Gastrocnemius medialis (tissue), 4 donors: ENCODE measurements around the gene PLN. TPM values are rescaled to one million over a fixed set of nuclear protein-coding genes. Genes with fewer than 3 reads are reported as not detected.
A peak's percentile ranks its signal among the peaks of the same experiment; 100 is the strongest.

Source experiments
- ATAC-seq, 2 donors: fragments of 150-250 bp; one replicate each; pipeline ENCODE4 v1.9.1; 2016
- DNase-seq, 2 donors: peaks; one replicate each; pipeline ENCODE4 v3.0.0-alpha.2; 2019
- H3K27ac ChIP-seq, 4 donors: fragments of 200-600 bp; sonication (generic); 1 replicate in 1 of 4; 2 replicates in 3 of 4; pipeline ENCODE4 v1.5.1; 2016 to 2018; ENCODE audit warnings: mild to moderate bottlenecking in 2 of 4, moderate library complexity in 1 of 4
- H3K27me3 ChIP-seq, 3 donors: fragments of 200-600 bp; sonication (generic) in 2 of 3; 1 replicate in 1 of 3; 2 replicates in 2 of 3; pipeline versions ENCODE4 v1.5.1 to v1.6.0; 2016 to 2019; ENCODE audit warnings: mild to moderate bottlenecking in 1 of 3, moderate library complexity in 1 of 3
- H3K36me3 ChIP-seq, 2 donors: fragments of 200-600 bp; sonication (generic) in 1 of 2; one replicate each; pipeline ENCODE4 v1.5.1; 2017 to 2018
- H3K4me1 ChIP-seq, 2 donors: fragments of 200-600 bp; sonication (generic) in 1 of 2; one replicate each; pipeline ENCODE4 v1.5.1; 2016 to 2017; ENCODE audit warnings: mild to moderate bottlenecking in 2 of 2
- H3K4me3 ChIP-seq, 4 donors: fragments of 200-600 bp; sonication (generic) in 3 of 4; 1 replicate in 1 of 4; 2 replicates in 3 of 4; pipeline ENCODE4 v1.5.1; 2016 to 2019; ENCODE audit warnings: mild to moderate bottlenecking in 2 of 4
- H3K9me3 ChIP-seq, 3 donors: fragments of 200-600 bp; sonication (generic) in 2 of 3; 1 replicate in 1 of 3; 2 replicates in 2 of 3; pipeline ENCODE4 v1.5.1; 2016 to 2019
- CTCF ChIP-seq, 5 experiments: fragments of 450-650 bp in 3 of 5; fragments of 200-600 bp in 2 of 5; sonication (generic) in 2 of 5; IDR thresholded peaks in 4 of 5; conservative IDR thresholded peaks in 1 of 5; 1 replicate in 4 of 5; 2 replicates in 1 of 5; pipeline ENCODE4 v1.5.1; 2016 to 2019; ENCODE audit warnings: antibody characterized with exemption in 5 of 5, mild to moderate bottlenecking in 3 of 5, moderate library complexity in 3 of 5
- POLR2A ChIP-seq, 2 donors: fragments of 450-650 bp; IDR thresholded peaks; one replicate each; pipeline ENCODE4 v1.6.1; 2017; ENCODE audit warnings: antibody characterized with exemption in 2 of 2, mild to moderate bottlenecking in 2 of 2, moderate library complexity in 2 of 2
- in situ Hi-C, 4 donors: fragments of 200-750 bp; cut with MboI; loops; one replicate each; pipeline versions ENCODE4 v1.15.0 to v1.8.0; 2017; ENCODE audit warnings: low sequenced_read_pairs in 4 of 4
- intact Hi-C: fragments of 100-400 bp; cut with DNase I; formaldehyde crosslinking; loops from one replicate; pipeline ENCODE4 v1.15.1; 2023; ENCODE audit warnings: low total_unique reads
- total RNA-seq, 4 donors: library from RNA; depleted of rRNA; stranded (reverse); fragments of >200 nt; gene quantifications; one replicate each; pipeline versions ENCODE4 v1.1.0 to v1.2.3, GENCODE V29; 2016

PLN gene
- total RNA-seq, 4 donors from 2014 or later: 49.6 to 278 (median 202) TPM

DNA sequence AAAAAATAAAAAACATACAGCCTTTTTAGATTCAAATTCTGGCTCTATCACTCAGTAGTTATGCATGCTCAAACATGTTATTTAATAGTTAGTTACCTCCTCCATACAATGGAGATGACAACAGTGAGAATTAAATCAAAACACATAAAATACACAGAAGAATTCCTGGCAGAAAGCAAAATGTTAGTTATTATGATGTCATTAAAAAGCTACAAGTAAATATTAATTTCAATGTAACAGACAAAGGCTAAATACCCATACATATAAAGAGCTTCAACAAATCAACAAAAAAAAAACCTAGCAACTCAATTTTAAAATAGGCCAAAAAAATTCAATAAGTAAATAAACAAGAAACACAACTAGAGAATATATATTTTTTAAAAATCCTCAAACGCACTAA lies 21.4 kb downstream of the PLN start:
- Histone ChIP-seq H3K36me3 (peaks cover 0 to 8% of the 10 kb centered on the region in 2 donors), H3K27ac (peak overlapping the region in 1 of 4 donors; percentile 6), H3K4me3 (no peak overlapping the region), H3K27me3 (no peaks in the 10 kb centered on the region), H3K4me1 (peaks cover 26 to 39% of the 10 kb centered on the region in 2 donors), H3K9me3 (peaks cover 4 to 7% (median 5%) of the 10 kb centered on the region in 3 donors)
- ATAC-seq (no peak), DNase-seq (no peak)
- TF ChIP-seq POLR2A (IDR thresholded peaks at IDR 0.05) (no peak), CTCF (IDR thresholded peaks at IDR 0.05 in 4 of 5, conservative IDR thresholded peaks at IDR 0.05 in 1 of 5) (no peak)
- intact Hi-C loops: loop anchor here (10.0 kb wide), 1 partner anchor 205 kb away; no protein-coding TSS in a partner anchor
- in situ Hi-C loops: no loop called here

DNA sequence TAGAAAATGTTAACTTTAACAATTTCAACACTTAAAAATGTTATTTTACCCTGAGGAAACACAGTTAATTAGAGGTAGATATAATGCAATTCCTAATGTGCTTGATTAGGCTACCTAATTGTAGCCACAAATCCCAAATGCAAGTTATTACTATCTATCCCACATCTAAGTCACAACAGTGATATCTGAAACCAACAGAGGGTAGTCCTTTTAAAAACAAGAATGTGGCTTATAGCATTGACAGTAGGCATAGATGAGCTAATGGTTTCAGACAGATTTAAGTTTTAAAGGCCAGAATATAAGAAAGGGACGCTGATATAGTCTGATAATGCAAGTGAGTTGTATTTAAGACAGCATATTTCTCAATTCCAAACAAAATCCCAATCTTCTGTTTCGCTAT lies 23.0 kb downstream of the PLN start:
- no peak for DNase-seq
- Histone ChIP-seq H3K4me3 (no peak overlapping the region), H3K4me1 (peaks cover 26 to 39% of the 10 kb centered on the region in 2 donors), H3K9me3 (peaks cover 6 to 13% (median 7%) of the 10 kb centered on the region in 3 donors), H3K27ac (peak overlapping the region in 3 of 4 donors; percentile 4 to 43 (median 11)), H3K27me3 (no peaks in the 10 kb centered on the region), H3K36me3 (peaks cover 0 to 14% of the 10 kb centered on the region in 2 donors)
- ATAC-seq: no peak
- intact Hi-C loops (no loop called here), in situ Hi-C loops (no loop called here)
- TF ChIP-seq POLR2A (IDR thresholded peaks at IDR 0.05) (no peak), CTCF (IDR thresholded peaks at IDR 0.05 in 4 of 5, conservative IDR thresholded peaks at IDR 0.05 in 1 of 5) (no peak)

GRCh38 chr6:118574051-118574865 lies 26.2 kb downstream of the PLN start:
- no peak for DNase-seq
- peaks cover 11 to 19% of the 10 kb centered on the region in 2 donors for H3K4me1 ChIP-seq
- intact Hi-C loops: no loop called here
- peaks cover 0 to 14% of the 10 kb centered on the region in 2 donors for H3K36me3 ChIP-seq
- TF ChIP-seq CTCF (IDR thresholded peaks at IDR 0.05 in 4 of 5, conservative IDR thresholded peaks at IDR 0.05 in 1 of 5) (no peak), POLR2A (IDR thresholded peaks at IDR 0.05) (no peak)
- H3K4me3 ChIP-seq: no peak overlapping the region
- in situ Hi-C loops: no loop called here
- peaks cover 6 to 17% (median 13%) of the 10 kb centered on the region in 3 donors for H3K9me3 ChIP-seq
- no peaks in the 10 kb centered on the region for H3K27me3 ChIP-seq
- H3K27ac ChIP-seq: no peak overlapping the region
- ATAC-seq: no peak

DNA sequence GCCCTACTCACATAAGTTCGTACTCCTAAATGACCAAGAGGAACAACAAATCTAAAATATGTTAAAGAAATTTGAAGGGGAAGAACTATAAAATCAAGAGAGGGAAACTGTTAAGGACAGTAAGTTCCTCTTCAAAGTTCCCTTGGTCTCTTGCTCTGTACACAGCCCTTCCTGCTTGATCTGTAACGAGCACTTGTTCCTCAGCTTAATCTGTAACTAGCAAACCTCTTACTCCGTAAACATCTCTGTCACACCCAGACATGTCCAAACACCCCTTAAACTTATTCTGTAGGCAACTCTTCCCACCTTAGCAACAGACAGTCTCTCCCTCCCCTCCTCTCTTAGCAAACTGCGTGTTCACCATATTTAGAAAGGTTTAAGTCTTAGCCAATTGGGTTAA lies 29.9 kb downstream of the PLN start:
- no peak for TF ChIP-seq POLR2A (IDR thresholded peaks at IDR 0.05)
- TF ChIP-seq CTCF (IDR thresholded peaks at IDR 0.05 in 4 of 5, conservative IDR thresholded peaks at IDR 0.05 in 1 of 5): no peak
- peaks cover 0 to 14% of the 10 kb centered on the region in 2 donors for H3K36me3 ChIP-seq
- intact Hi-C loops (no loop called here), in situ Hi-C loops (loop anchor here in 1 of 4 donors (25.0 kb wide), 1 partner anchor 291 kb away; no protein-coding TSS in a partner anchor)
- no peaks in the 10 kb centered on the region for H3K27me3 ChIP-seq
- H3K4me1 ChIP-seq: peaks cover 21 to 27% of the 10 kb centered on the region in 2 donors
- peaks cover 6 to 17% (median 13%) of the 10 kb centered on the region in 3 donors for H3K9me3 ChIP-seq
- no peak overlapping the region for H3K4me3 ChIP-seq
- no peak for ATAC-seq
- no peak overlapping the region for H3K27ac ChIP-seq
- DNase-seq: no peak
